Gastroesophageal sphincter (tissue), 4 donors: ENCODE measurements around the gene UVRAG. TPM values are rescaled to one million over a fixed set of nuclear protein-coding genes. Genes with fewer than 3 reads are reported as not detected.

ENCODE experiments used
- ATAC-seq: fragments of 150-250 bp; one replicate; pipeline ENCODE4 v1.9.1; 2016; ENCODE audit warnings: mild to moderate bottlenecking, moderate library complexity
- H3K27ac ChIP-seq, 4 donors: fragments of 200-600 bp; sonication (generic) in 3 of 4; 1 replicate in 3 of 4; 2 replicates in 1 of 4; pipeline ENCODE4 v1.5.1; 2016 to 2019
- H3K27me3 ChIP-seq: fragments of 200-600 bp; sonication (generic); one replicate; pipeline ENCODE4 v1.5.1; 2019
- H3K36me3 ChIP-seq, 2 donors: fragments of 200-600 bp; sonication (generic); one replicate each; pipeline ENCODE4 v1.5.1; 2019; ENCODE audit warnings: control low read depth in 1 of 2
- H3K4me1 ChIP-seq, 3 donors: fragments of 200-600 bp; sonication (generic); 1 replicate in 2 of 3; 2 replicates in 1 of 3; pipeline ENCODE4 v1.5.1; 2016 to 2019; ENCODE audit warnings: control low read depth in 2 of 3
- H3K4me3 ChIP-seq, 2 donors: fragments of 200-600 bp; sonication (generic); one replicate each; pipeline ENCODE4 v1.5.1; 2019; ENCODE audit warnings: mild to moderate bottlenecking in 1 of 2, moderate library complexity in 1 of 2
- H3K9me3 ChIP-seq, 3 donors: fragments of 200-600 bp; sonication (generic); one replicate each; pipeline ENCODE4 v1.5.1; 2017 to 2019; ENCODE audit warnings: control low read depth in 2 of 3
- CTCF ChIP-seq, 4 experiments: fragments of 200-600 bp in 2 of 4; fragments of 450-650 bp in 2 of 4; sonication (generic) in 1 of 4; IDR thresholded peaks; one replicate each; pipeline ENCODE4 v1.5.1; 2017 to 2019; ENCODE audit warnings: antibody characterized with exemption in 4 of 4, mild to moderate bottlenecking in 2 of 4, moderate library complexity in 2 of 4
- EP300 ChIP-seq: sonication (generic); formaldehyde crosslinking; IDR thresholded peaks from one replicate; pipeline ENCODE4 v1.6.1; 2017; ENCODE audit warnings: antibody characterized with exemption, mild to moderate bottlenecking
- POLR2A ChIP-seq, 2 donors: fragments of 450-650 bp; IDR thresholded peaks; one replicate each; pipeline ENCODE4 v1.6.1; 2017; ENCODE audit warnings: antibody characterized with exemption in 2 of 2, mild to moderate bottlenecking in 2 of 2, moderate library complexity in 1 of 2
- POLR2AphosphoS5 ChIP-seq: sonication (generic); formaldehyde crosslinking; IDR thresholded peaks from one replicate; pipeline ENCODE4 v1.6.1; 2017; ENCODE audit warnings: antibody characterized with exemption
- WGBS, 2 donors: methylation state at CpG; one replicate each; pipeline ENCODE4 v1.1.5; 2018; ENCODE audit warnings: low coverage in 1 of 2; 5-methylcytosine and 5-hydroxymethylcytosine counted together
- total RNA-seq, 4 donors: library from RNA; depleted of rRNA; stranded (reverse); fragments of >200 nt; gene quantifications; one replicate each; pipeline ENCODE4 v1.1.0, GENCODE V29; 2016

The UVRAG gene
- total RNA-seq, 4 donors from 2014 or later: 28.1 to 50.1 (median 34.7) TPM

- no peak for TF ChIP-seq POLR2A (IDR thresholded peaks at IDR 0.05)
- TF ChIP-seq CTCF (IDR thresholded peaks at IDR 0.05): no peak
- TF ChIP-seq POLR2AphosphoS5: no peak
- TF ChIP-seq EP300: no peak
- Histone ChIP-seq H3K36me3 (no peaks in the 10 kb centered on the region), H3K27ac (no peak overlapping the region), H3K4me1 (peaks cover 0 to 46% (median 12%) of the 10 kb centered on the region in 3 donors), H3K9me3 (no peaks in the 10 kb centered on the region), H3K4me3 (no peak overlapping the region), H3K27me3 (no peaks in the 10 kb centered on the region)
- WGBS, 2 donors: 77 to 100% methylated on average over 2 to 3 of the region's 3 CpGs
- ATAC-seq: no peak
Observed at GRCh38 chr11:75900848-75901247, 85.8 kb downstream of the UVRAG start.

- Histone ChIP-seq H3K4me1 (peaks cover 0 to 46% (median 12%) of the 10 kb centered on the region in 3 donors), H3K36me3 (no peaks in the 10 kb centered on the region), H3K27ac (no peak overlapping the region), H3K9me3 (no peaks in the 10 kb centered on the region), H3K27me3 (no peaks in the 10 kb centered on the region), H3K4me3 (no peak overlapping the region)
- no peak for ATAC-seq
- 71 to 95% methylated on average over 1 to 2 of the region's 2 CpGs for WGBS, 2 donors
- TF ChIP-seq POLR2A (IDR thresholded peaks at IDR 0.05) (no peak), POLR2AphosphoS5 (no peak), CTCF (IDR thresholded peaks at IDR 0.05) (no peak)
Observed at GRCh38 chr11:75902631-75903030, 87.6 kb downstream of the UVRAG start.

- Histone ChIP-seq H3K27me3 (no peaks in the 10 kb centered on the region), H3K4me3 (no peak overlapping the region), H3K4me1 (peaks cover 0 to 46% (median 12%) of the 10 kb centered on the region in 3 donors), H3K36me3 (no peaks in the 10 kb centered on the region), H3K9me3 (no peaks in the 10 kb centered on the region), H3K27ac (no peak overlapping the region)
- TF ChIP-seq CTCF (IDR thresholded peaks at IDR 0.05): no peak
- no peak for TF ChIP-seq EP300
- no peak for TF ChIP-seq POLR2AphosphoS5
- 47 to 67% methylated on average over 2 of the region's 2 CpGs for WGBS, 2 donors
- ATAC-seq: no peak
Observed at GRCh38 chr11:75903276-75903675, 88.3 kb downstream of the UVRAG start.

GRCh38 chr11:75905434-75905833 is 90.4 kb downstream of the UVRAG start:
- Histone ChIP-seq H3K4me1 (peaks cover 0 to 26% (median under 1%) of the 10 kb centered on the region in 3 donors), H3K4me3 (no peak overlapping the region), H3K9me3 (no peaks in the 10 kb centered on the region), H3K36me3 (no peaks in the 10 kb centered on the region), H3K27ac (no peak overlapping the region), H3K27me3 (no peaks in the 10 kb centered on the region)
- TF ChIP-seq EP300: no peak
- TF ChIP-seq CTCF (IDR thresholded peaks at IDR 0.05): no peak
- no peak for TF ChIP-seq POLR2A (IDR thresholded peaks at IDR 0.05)
- no peak for TF ChIP-seq POLR2AphosphoS5
- ATAC-seq: no peak

GRCh38 chr11:75907906-75908527 is 93.0 kb downstream of the UVRAG start:
- H3K27ac ChIP-seq: no peak overlapping the region
- WGBS, 2 donors: 92 to 100% methylated on average over 3 of the region's 3 CpGs
- no peak for ATAC-seq
- peaks cover 0 to 9% of the 10 kb centered on the region in 2 donors for H3K36me3 ChIP-seq
- no peaks in the 10 kb centered on the region for H3K9me3 ChIP-seq
- no peak overlapping the region for H3K4me3 ChIP-seq
- H3K27me3 ChIP-seq: no peaks in the 10 kb centered on the region
- no peak for TF ChIP-seq CTCF (IDR thresholded peaks at IDR 0.05)
- TF ChIP-seq POLR2AphosphoS5: no peak
- TF ChIP-seq EP300: no peak
- TF ChIP-seq POLR2A (IDR thresholded peaks at IDR 0.05): no peak
- peaks cover 0 to 11% (median 0%) of the 10 kb centered on the region in 3 donors for H3K4me1 ChIP-seq
